Pancreas (tissue), 10 donors: ENCODE results near the gene F5. TPM values are rescaled to one million over a fixed set of nuclear protein-coding genes. Genes with fewer than 3 reads are reported as not detected.

Experiments used
- ATAC-seq, 4 donors: fragments of 200-7000 bp; cut with Tn5 transposase; one replicate each; pipeline versions ENCODE4 v1.8.0 to v1.9.1; 2020; ENCODE audit warnings: mild to moderate bottlenecking in 4 of 4, moderate library complexity in 4 of 4
- DNase-seq, 6 donors: peaks; one replicate each; pipeline ENCODE4 v3.0.0-alpha.2; 2020
- FAIRE-seq: peaks from 2 replicates; lab custom pipeline; 2012; peaks lifted over from hg19 to GRCh38; lab: Jason Lieb, UNC
- H3K27ac ChIP-seq, 4 donors: fragments of 200-600 bp; sonication (generic); 1 replicate in 3 of 4; 2 replicates in 1 of 4; pipeline versions ENCODE4 v1.5.0 to v1.8.0; 2020
- H3K27me3 ChIP-seq, 4 donors: fragments of 200-600 bp; one replicate each; pipeline ENCODE4 v1.8.0; 2021
- H3K36me3 ChIP-seq, 3 donors: fragments of 200-600 bp; sonication (generic) in 1 of 3; one replicate each; pipeline versions ENCODE4 v1.5.0 to v1.8.0; 2020 to 2021
- H3K4me1 ChIP-seq, 3 donors: fragments of 200-600 bp; one replicate each; pipeline ENCODE4 v1.8.0; 2021
- H3K4me3 ChIP-seq, 4 donors: fragments of 200-600 bp; sonication (generic) in 2 of 4; one replicate each; pipeline versions ENCODE4 v1.5.0 to v1.8.0; 2020 to 2021
- H3K9me3 ChIP-seq, 4 donors: fragments of 200-600 bp; one replicate each; pipeline ENCODE4 v1.8.0; 2021
- CTCF ChIP-seq, 4 donors: fragments of 200-600 bp; sonication (generic) in 3 of 4; IDR thresholded peaks; one replicate each; pipeline versions ENCODE4 v1.5.0 to v1.8.0; 2021; ENCODE audit warnings: antibody characterized with exemption in 4 of 4
- WGBS, 2 donors: extraction: QIAGEN DNeasy Blood & Tissue Kit; methylation state at CpG; one replicate each; pipeline ENCODE4 v1.1.7; 2013; 5-methylcytosine and 5-hydroxymethylcytosine counted together
- intact Hi-C, 3 donors: fragments of 100-400 bp; cut with DNase I; formaldehyde crosslinking; loops; one replicate each; pipeline versions ENCODE4 v1.11.1 to v1.14.2; 2022
- polyA plus RNA-seq, 2 donors: library from polyadenylated mRNA; stranded (reverse); fragments of 200-250 nt; gene quantifications; one replicate each; pipeline ENCODE4 v1.2.3, GENCODE V29; 2013
- total RNA-seq, 6 donors: library from RNA; stranded (reverse); fragmentation: NEBNext Ultra II Directional in 4 of 6; extraction: Animal tissue kit (Norgen Biotek cat#: 25700) in 4 of 6; gene quantifications; one replicate each; pipeline versions ENCODE4 v1.2.1 to v1.2.4, GENCODE V29; 2021 to 2023
- donor health status: healthy with polysubstance abuse.
- donor health status: DM: no; HTN: no; CAD: no; lungs with moderate emphysema.
- donor health status: DM: no; HTN: no; CAD: no.
- donor health status: control.
- donor health status: control.
- donor health status: Bipolar disorder and iron deficiency.
- donor health status: DM: yes; HTN: yes; CAD: no.
- donor health status: DM: no; HTN: no; CAD: no.
- donor health status: DM: no; HTN: no; CAD: no.
- donor health status: DM: yes; HTN: yes; CAD: no.

The F5 gene
- total and polyA plus RNA-seq, 8 donors, result 0.94 to 9.0 (median 5.9) TPM

- H3K36me3 ChIP-seq, result no peaks in the 10 kb centered on the region
- peaks cover 0 to 4% (median 0%) of the 10 kb centered on the region in 4 donors for H3K27me3 ChIP-seq
- H3K9me3 ChIP-seq, result no peaks in the 10 kb centered on the region
- no peak for TF ChIP-seq CTCF (IDR thresholded peaks at IDR 0.05)
- intact Hi-C loops, result no loop called here
- no peak for DNase-seq
- no peak for FAIRE-seq
- H3K27ac ChIP-seq, result no peak overlapping the region
- H3K4me1 ChIP-seq, result no peaks in the 10 kb centered on the region
- ATAC-seq, result no peak
- WGBS, 2 donors, result 49 to 65% methylated on average over 2 of the region's 2 CpGs
- H3K4me3 ChIP-seq, result no peak overlapping the region
Measured at GRCh38 chr1:169624912-169625311, 38.6 kb upstream of the F5 start.

- DNase-seq (no peak), ATAC-seq (no peak), FAIRE-seq (no peak)
- intact Hi-C loops, result no loop called here
- Histone ChIP-seq H3K4me3 (no peak overlapping the region), H3K4me1 (no peaks in the 10 kb centered on the region), H3K36me3 (no peaks in the 10 kb centered on the region), H3K27ac (no peak overlapping the region), H3K27me3 (peaks cover 0 to 4% (median 0%) of the 10 kb centered on the region in 4 donors), H3K9me3 (no peaks in the 10 kb centered on the region)
- no peak for TF ChIP-seq CTCF (IDR thresholded peaks at IDR 0.05)
Measured at GRCh38 chr1:169624122-169624521, 37.8 kb upstream of the F5 start.

- 68 to 73% methylated on average over 6 of the region's 6 CpGs for WGBS, 2 donors
- no peak overlapping the region for H3K4me3 ChIP-seq
- H3K9me3 ChIP-seq, result no peaks in the 10 kb centered on the region
- no peak overlapping the region for H3K27ac ChIP-seq
- H3K27me3 ChIP-seq, result peaks cover 0 to 4% (median 0%) of the 10 kb centered on the region in 4 donors
- FAIRE-seq (no peak), ATAC-seq (no peak), DNase-seq (no peak)
- no peaks in the 10 kb centered on the region for H3K36me3 ChIP-seq
- no peak for TF ChIP-seq CTCF (IDR thresholded peaks at IDR 0.05)
- no peaks in the 10 kb centered on the region for H3K4me1 ChIP-seq
- intact Hi-C loops, result no loop called here
Measured at GRCh38 chr1:169623132-169623926, 37.0 kb upstream of the F5 start.

- no peak for FAIRE-seq
- ATAC-seq, result no peak
- Histone ChIP-seq H3K36me3 (no peaks in the 10 kb centered on the region), H3K9me3 (no peaks in the 10 kb centered on the region), H3K4me3 (no peak overlapping the region), H3K4me1 (no peaks in the 10 kb centered on the region), H3K27ac (no peak overlapping the region), H3K27me3 (peaks cover 0 to 4% (median 0%) of the 10 kb centered on the region in 4 donors)
- no peak for TF ChIP-seq CTCF (IDR thresholded peaks at IDR 0.05)
- DNase-seq, result no peak
- intact Hi-C loops, result no loop called here
- 79 to 84% methylated on average over 8 of the region's 8 CpGs for WGBS, 2 donors
Measured at GRCh38 chr1:169620565-169620964, 34.3 kb upstream of the F5 start.

- DNase-seq (no peak), FAIRE-seq (no peak), ATAC-seq (no peak)
- H3K27me3 ChIP-seq, result peaks cover 0 to 2% (median 0%) of the 10 kb centered on the region in 4 donors
- H3K9me3 ChIP-seq, result no peaks in the 10 kb centered on the region
- H3K36me3 ChIP-seq, result no peaks in the 10 kb centered on the region
- no peak overlapping the region for H3K27ac ChIP-seq
- 47% methylated on average over 2 of the region's 2 CpGs for WGBS, 2 donors
- H3K4me1 ChIP-seq, result no peaks in the 10 kb centered on the region
- intact Hi-C loops, result no loop called here
- H3K4me3 ChIP-seq, result no peak overlapping the region
- no peak for TF ChIP-seq CTCF (IDR thresholded peaks at IDR 0.05)
Measured at GRCh38 chr1:169618367-169618766, 32.1 kb upstream of the F5 start.
